B cell (primary cell): ENCODE results near the gene TSPYL1. TPM values are rescaled to one million over a fixed set of nuclear protein-coding genes. Genes with fewer than 3 reads are reported as not detected.

Source experiments
- ATAC-seq: fragments of 200-7000 bp; cut with Tn5 transposase; one replicate; pipeline ENCODE4 v1.10.0; 2021; ENCODE audit warnings: low read depth, mild to moderate bottlenecking, moderate number of reproducible peaks, moderate library complexity
- CTCF ChIA-PET: fragments of 350-600 bp; sonication (Branson Sonifier 250); formaldehyde crosslinking; loops from one replicate; lab custom pipeline; 2021; ENCODE audit warnings: antibody characterized with exemption, inconsistent platforms; lab: Charles Lee
- POLR2A ChIA-PET: fragments of 350-600 bp; sonication (Branson Sonifier 250); formaldehyde crosslinking; loops from one replicate; lab custom pipeline; 2021; ENCODE audit warnings: antibody characterized with exemption; lab: Charles Lee
- DNase-seq: peaks from one replicate; pipeline ENCODE4 v3.0.0; 2013
- H2AFZ ChIP-seq: 2 replicates; pipeline ENCODE4 v1.6.1; 2012; ENCODE audit warnings: mild to moderate bottlenecking, low read depth, low read length; ENCODE audit not compliant: insufficient read depth, poor library complexity, severe bottlenecking
- H3K27ac ChIP-seq, 2 donors: 1 replicate in 1 of 2; 2 replicates in 1 of 2; pipeline ENCODE4 v1.5.1; 2012 to 2013; ENCODE audit warnings: low read length in 2 of 2, mild to moderate bottlenecking in 2 of 2, moderate library complexity in 1 of 2
- H3K27me3 ChIP-seq, 4 experiments: fragments of 200-600 bp in 1 of 4; sonication (generic) in 1 of 4; replicated peaks in 1 of 4; 1 replicate in 2 of 4; 2 replicates in 2 of 4; pipeline versions ENCODE4 v1.6.1 to v1.7.0; 2013 to 2016; ENCODE audit warnings: low read length in 3 of 4, mild to moderate bottlenecking in 2 of 4, mixed read lengths in 1 of 4, moderate library complexity in 1 of 4; ENCODE audit not compliant: insufficient read depth in 4 of 4, control insufficient read depth in 3 of 4; ENCODE audit errors: control extremely low read depth in 1 of 4
- H3K36me3 ChIP-seq, 2 experiments: replicated peaks in 1 of 2; 1 replicate in 1 of 2; 2 replicates in 1 of 2; pipeline versions ENCODE4 v1.6.1 to v1.7.1; 2013; ENCODE audit warnings: low read length in 1 of 2; ENCODE audit not compliant: insufficient read depth in 2 of 2, control insufficient read depth in 1 of 2; ENCODE audit errors: control extremely low read depth in 1 of 2, extremely low read depth in 1 of 2
- H3K4me1 ChIP-seq, 2 donors: fragments of 200-600 bp in 1 of 2; sonication (generic) in 1 of 2; 1 replicate in 1 of 2; 2 replicates in 1 of 2; pipeline versions ENCODE4 v1.5.1 to v1.6.1; 2013 to 2017; ENCODE audit warnings: low read length in 2 of 2; ENCODE audit not compliant: control insufficient read depth in 2 of 2, insufficient read depth in 2 of 2
- H3K4me2 ChIP-seq: replicated peaks from 2 replicates; pipeline ENCODE3; 2012; ENCODE audit warnings: mild to moderate bottlenecking, low read depth, low read length; ENCODE audit not compliant: poor library complexity, severe bottlenecking
- H3K4me3 ChIP-seq, 5 experiments: fragments of 200-600 bp in 1 of 5; sonication (generic) in 1 of 5; 1 replicate in 3 of 5; 2 replicates in 2 of 5; pipeline versions ENCODE4 v1.5.1 to v1.7.0; 2011 to 2016; ENCODE audit warnings: low read length in 4 of 5, mild to moderate bottlenecking in 4 of 5, low read depth in 2 of 5, control low read depth in 1 of 5, moderate library complexity in 1 of 5; ENCODE audit not compliant: insufficient read depth in 1 of 5; ENCODE audit errors: control extremely low read depth in 1 of 5, extremely low read depth in 1 of 5
- H3K79me2 ChIP-seq: fragments of 200-600 bp; sonication (generic); one replicate; pipeline ENCODE4 v1.6.0; 2016; ENCODE audit warnings: low read length; ENCODE audit not compliant: control insufficient read depth, insufficient read depth
- H3K9ac ChIP-seq: fragments of 200-600 bp; sonication (generic); 2 replicates; pipeline ENCODE4 v1.6.1; 2017; ENCODE audit warnings: mild to moderate bottlenecking, low read length, moderate library complexity
- H3K9me3 ChIP-seq, 3 donors: one replicate each; pipeline versions ENCODE4 v1.6.1 to v1.7.1; 2013; ENCODE audit warnings: low read length in 2 of 3; ENCODE audit not compliant: control insufficient read depth in 2 of 3, insufficient read depth in 1 of 3; ENCODE audit errors: control extremely low read depth in 1 of 3
- H4K20me1 ChIP-seq: 2 replicates; pipeline ENCODE4 v1.6.0; 2012; ENCODE audit warnings: mild to moderate bottlenecking, low read length; ENCODE audit not compliant: insufficient read depth, control insufficient read depth, poor library complexity, severe bottlenecking
- H3K27ac Mint-ChIP-seq: one replicate; pipeline ENCODE4 v1.8.0; 2021; ENCODE audit warnings: mixed read lengths
- H3K27me3 Mint-ChIP-seq: one replicate; pipeline ENCODE4 v1.8.0; 2021; ENCODE audit warnings: mixed read lengths
- H3K4me1 Mint-ChIP-seq: one replicate; pipeline ENCODE4 v1.8.0; 2021; ENCODE audit warnings: mixed read lengths
- H3K4me3 Mint-ChIP-seq: one replicate; pipeline ENCODE4 v1.8.0; 2021; ENCODE audit warnings: mixed read lengths
- H3K9me3 Mint-ChIP-seq: one replicate; pipeline ENCODE4 v1.8.0; 2022; ENCODE audit warnings: mixed read lengths; ENCODE audit not compliant: insufficient read depth
- CTCF ChIP-seq: fragments of 200-600 bp; IDR thresholded peaks from one replicate; pipeline ENCODE4 v1.8.0; 2022; ENCODE audit warnings: antibody characterized with exemption, mild to moderate bottlenecking
- EZH2 ChIP-seq: IDR thresholded peaks from 2 replicates; pipeline ENCODE4 v1.6.1; 2012; ENCODE audit warnings: borderline replicate concordance, low read depth, mild to moderate bottlenecking, moderate library complexity, low read length; ENCODE audit not compliant: insufficient read depth, poor library complexity, severe bottlenecking
- WGBS: methylation state at CpG from one replicate; pipeline ENCODE4 v1.1.5; 2013; ENCODE audit warnings: missing lambda C conversion rate; ENCODE audit not compliant: insufficient coverage; 5-methylcytosine and 5-hydroxymethylcytosine counted together
- intact Hi-C: fragments of 100-400 bp; cut with micrococcal nuclease; formaldehyde crosslinking; loops from one replicate; pipeline ENCODE4 v1.10.0; 2022
- polyA plus RNA-seq: library from polyadenylated mRNA; depleted of rRNA; stranded (reverse); fragments of >200 nt; gene quantifications from 2 replicates; pipeline ENCODE4 v1.2.3, GENCODE V29; 2012
- total RNA-seq, 2 donors: library from RNA; stranded (reverse); fragments of 120-200 nt in 1 of 2; gene quantifications; 1 replicate in 1 of 2; 2 replicates in 1 of 2; pipeline versions ENCODE4 v1.2.3 to v1.2.4, GENCODE V29; 2013 to 2022

The TSPYL1 gene
- total and polyA plus RNA-seq, 2 donors (not counting 1 experiment from before 2014, with no cell fraction given), result 93.3 to 101 TPM

- Histone ChIP-seq H3K9me3 (no peaks in the 10 kb centered on the region), H3K9ac (no peak overlapping the region), H3K27ac (no peak overlapping the region), H3K27me3 (no peaks in the 10 kb centered on the region), H3K79me2 (no peaks in the 10 kb centered on the region), H2AFZ (no peak overlapping the region), H3K4me3 (no peak overlapping the region), H4K20me1 (no peaks in the 10 kb centered on the region), H3K36me3 (no peaks in the 10 kb centered on the region), H3K4me1 (peaks cover 9% of the 10 kb centered on the region in 2 donors), H3K4me2 (no peak overlapping the region)
- Mint-ChIP-seq H3K9me3 (no peaks in the 10 kb centered on the region), H3K27ac (no peak overlapping the region), H3K27me3 (no peaks in the 10 kb centered on the region), H3K4me3 (no peak overlapping the region), H3K4me1 (peaks cover 7% of the 10 kb centered on the region)
- ChIA-PET CTCF (interaction anchor here (1.8 kb wide), 1 partner anchor 29 kb away, joined by 8 read pairs; no protein-coding TSS in a partner anchor), POLR2A (no interaction called here)
- no CpG with 5 or more reads among the region's 2 CpGs for WGBS
- ATAC-seq, result no peak
- intact Hi-C loops, result no loop called here
- TF ChIP-seq CTCF, result no peak
- TF ChIP-seq EZH2, result no peak
- DNase-seq, result no peak
Measured at GRCh38 chr6:116316772-116317467, 37.2 kb upstream of the TSPYL1 start.

GRCh38 chr6:116314878-116315277 is 35.1 kb upstream of the TSPYL1 start:
- POLR2A ChIA-PET, result no interaction called here
- CTCF ChIA-PET, result no interaction called here
- H3K27ac Mint-ChIP-seq, result no peak overlapping the region
- H3K4me3 Mint-ChIP-seq, result no peak overlapping the region
- Histone ChIP-seq H3K36me3 (no peaks in the 10 kb centered on the region), H3K27ac (no peak overlapping the region), H2AFZ (no peak overlapping the region), H4K20me1 (no peaks in the 10 kb centered on the region), H3K27me3 (no peaks in the 10 kb centered on the region), H3K4me1 (peaks cover 9% of the 10 kb centered on the region in 2 donors), H3K9me3 (no peaks in the 10 kb centered on the region), H3K79me2 (no peaks in the 10 kb centered on the region), H3K9ac (no peak overlapping the region), H3K4me3 (no peak overlapping the region), H3K4me2 (no peak overlapping the region)
- H3K9me3 Mint-ChIP-seq, result no peaks in the 10 kb centered on the region
- no peak for ATAC-seq
- intact Hi-C loops, result loop anchor here (5.0 kb wide), 1 partner anchor 42 kb away; no protein-coding TSS in a partner anchor
- peak; percentile 23 for DNase-seq
- TF ChIP-seq EZH2 (no peak), CTCF (no peak)
- no peaks in the 10 kb centered on the region for H3K27me3 Mint-ChIP-seq
- H3K4me1 Mint-ChIP-seq, result peaks cover 7% of the 10 kb centered on the region
